ENCODE measurements around the gene FITM2. TPM values are rescaled to one million over a fixed set of nuclear protein-coding genes. Genes with fewer than 3 reads are reported as not detected.

The FITM2 gene
- total RNA-seq, 4 donors from 2014 or later, result 8.3 to 14.2 (median 12.6) TPM

DNA sequence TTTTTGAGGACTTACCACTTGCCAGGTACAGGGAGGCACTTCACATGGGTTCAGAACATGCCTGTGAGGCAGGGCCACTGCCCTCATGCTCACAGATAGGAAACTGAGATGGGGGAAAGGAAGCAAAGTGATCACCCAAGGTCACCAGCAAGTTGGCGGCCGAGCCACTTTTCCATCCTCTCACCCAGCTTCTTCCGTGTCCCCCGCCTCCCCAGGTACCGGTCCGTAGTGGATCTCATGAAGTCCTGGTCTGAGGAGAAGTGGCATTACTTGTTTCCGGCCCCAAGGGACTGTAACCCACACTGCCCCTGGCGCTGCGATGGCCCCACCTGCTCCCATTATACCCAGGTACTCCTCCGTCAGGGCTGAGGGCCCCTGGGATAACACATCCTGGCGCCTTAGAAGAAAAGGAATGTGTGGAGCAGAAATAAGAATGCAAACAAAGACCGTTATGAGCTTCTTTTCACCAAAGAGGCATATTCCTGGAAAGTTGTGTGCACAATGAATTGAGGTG is 32.2 kb upstream of the FITM2 start:
- TF ChIP-seq POLR2A (IDR thresholded peaks at IDR 0.05), result no peak
- TF ChIP-seq, protein P1, sequence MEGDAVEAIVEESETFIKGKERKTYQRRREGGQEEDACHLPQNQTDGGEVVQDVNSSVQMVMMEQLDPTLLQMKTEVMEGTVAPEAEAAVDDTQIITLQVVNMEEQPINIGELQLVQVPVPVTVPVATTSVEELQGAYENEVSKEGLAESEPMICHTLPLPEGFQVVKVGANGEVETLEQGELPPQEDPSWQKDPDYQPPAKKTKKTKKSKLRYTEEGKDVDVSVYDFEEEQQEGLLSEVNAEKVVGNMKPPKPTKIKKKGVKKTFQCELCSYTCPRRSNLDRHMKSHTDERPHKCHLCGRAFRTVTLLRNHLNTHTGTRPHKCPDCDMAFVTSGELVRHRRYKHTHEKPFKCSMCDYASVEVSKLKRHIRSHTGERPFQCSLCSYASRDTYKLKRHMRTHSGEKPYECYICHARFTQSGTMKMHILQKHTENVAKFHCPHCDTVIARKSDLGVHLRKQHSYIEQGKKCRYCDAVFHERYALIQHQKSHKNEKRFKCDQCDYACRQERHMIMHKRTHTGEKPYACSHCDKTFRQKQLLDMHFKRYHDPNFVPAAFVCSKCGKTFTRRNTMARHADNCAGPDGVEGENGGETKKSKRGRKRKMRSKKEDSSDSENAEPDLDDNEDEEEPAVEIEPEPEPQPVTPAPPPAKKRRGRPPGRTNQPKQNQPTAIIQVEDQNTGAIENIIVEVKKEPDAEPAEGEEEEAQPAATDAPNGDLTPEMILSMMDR (IDR thresholded peaks at IDR 0.05), result no peak
- Histone ChIP-seq H3K9me3 (no peaks in the 10 kb centered on the region), H3K36me3 (no peaks in the 10 kb centered on the region), H3K4me1 (no peaks in the 10 kb centered on the region), H3K27me3 (no peaks in the 10 kb centered on the region), H3K4me3 (replicated peaks in 1 of 3) (no peak overlapping the region), H3K27ac (no peak overlapping the region)
- intact Hi-C loops (cut with DNase I), result no loop called here
- 32 to 50% methylated on average over 12 of the region's 12 CpGs for WGBS, 2 donors
- peak; percentile 72 to 74 for DNase-seq

DNA sequence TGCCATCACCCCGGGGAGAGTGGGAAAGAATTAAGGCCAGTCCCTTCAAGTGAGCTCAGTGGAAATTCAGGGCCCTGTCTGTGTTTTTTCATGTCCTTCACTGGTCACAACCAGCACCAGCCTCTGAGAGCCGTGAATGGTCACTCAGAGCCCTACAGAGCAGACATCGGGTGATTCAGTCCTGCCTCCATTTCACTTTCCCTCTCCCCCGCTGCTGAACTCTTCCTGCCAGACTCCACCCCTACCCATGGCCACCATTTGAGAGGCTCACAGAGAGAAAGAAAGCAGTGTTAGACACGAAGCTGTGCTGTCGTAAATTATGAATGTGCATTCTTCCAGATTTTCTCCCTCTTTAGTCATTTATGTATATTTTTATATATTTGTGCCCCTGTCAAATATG is 31.2 kb upstream of the FITM2 start:
- Histone ChIP-seq H3K27ac (no peak overlapping the region), H3K27me3 (no peaks in the 10 kb centered on the region), H3K9me3 (no peaks in the 10 kb centered on the region), H3K36me3 (no peaks in the 10 kb centered on the region), H3K4me1 (no peaks in the 10 kb centered on the region), H3K4me3 (replicated peaks in 1 of 3) (no peak overlapping the region)
- WGBS, 2 donors, result 74 to 75% methylated on average over 6 of the region's 6 CpGs
- no peak for DNase-seq
- intact Hi-C loops (cut with DNase I), result no loop called here
- no peak for TF ChIP-seq POLR2A (IDR thresholded peaks at IDR 0.05)
- TF ChIP-seq, protein P1 (IDR thresholded peaks at IDR 0.05), result no peak

DNA sequence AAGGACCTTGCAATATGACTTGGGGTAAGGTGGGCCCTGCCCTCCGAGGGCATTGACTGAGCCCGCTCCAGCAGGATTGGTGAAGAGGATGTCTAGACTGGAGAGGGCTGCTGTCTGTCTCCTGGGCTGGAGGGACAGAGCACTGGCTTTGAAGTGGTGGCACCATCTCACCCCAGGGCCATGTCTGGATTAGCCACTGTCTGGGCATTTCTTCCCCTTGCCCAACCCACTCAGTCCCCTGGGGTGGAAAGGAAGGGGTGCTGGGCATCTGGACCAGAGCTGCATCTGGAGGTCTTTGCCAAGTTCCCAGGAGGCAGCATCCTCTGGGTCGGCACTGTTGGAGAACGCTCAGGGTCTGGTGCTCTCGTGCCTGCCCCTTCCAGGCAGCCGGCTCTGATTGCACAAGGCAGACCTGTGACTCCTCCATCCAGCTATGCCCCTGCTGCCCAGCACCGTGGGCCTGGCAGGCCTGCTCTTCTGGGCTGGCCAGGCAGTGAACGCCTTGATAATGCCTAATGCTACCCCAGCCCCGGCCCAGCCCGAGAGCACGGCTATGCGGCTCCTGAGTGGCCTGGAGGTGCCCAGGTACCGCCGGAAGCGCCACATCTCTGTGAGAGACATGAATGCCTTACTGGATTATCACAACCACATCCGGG is 25.9 kb upstream of the FITM2 start, which contains the start of gene R3HDML:
Gene R3HDML (plus strand): TSS at position 319 of the 656 bp plus-strand sequence. CDS start 115 bp downstream, at position 434.
- Histone ChIP-seq H3K4me3 (replicated peaks in 1 of 3) (no peak within 1 kb of the TSS), H3K27ac (no peak within 1 kb of the TSS), H3K9me3 (no peaks in the 10 kb centered on the region), H3K36me3 (no peaks in the 10 kb centered on the region), H3K27me3 (no peaks in the 10 kb centered on the region), H3K4me1 (peaks cover 0 to 5% of the 10 kb centered on the region in 2 donors)
- 88% methylated on average over 3 to 13 of the region's 16 CpGs for WGBS, 2 donors
- no peak for DNase-seq
- intact Hi-C loops (cut with DNase I), result no loop called here
- TF ChIP-seq, protein P1 (IDR thresholded peaks at IDR 0.05), result no peak
- no peak for TF ChIP-seq POLR2A (IDR thresholded peaks at IDR 0.05)

DNA sequence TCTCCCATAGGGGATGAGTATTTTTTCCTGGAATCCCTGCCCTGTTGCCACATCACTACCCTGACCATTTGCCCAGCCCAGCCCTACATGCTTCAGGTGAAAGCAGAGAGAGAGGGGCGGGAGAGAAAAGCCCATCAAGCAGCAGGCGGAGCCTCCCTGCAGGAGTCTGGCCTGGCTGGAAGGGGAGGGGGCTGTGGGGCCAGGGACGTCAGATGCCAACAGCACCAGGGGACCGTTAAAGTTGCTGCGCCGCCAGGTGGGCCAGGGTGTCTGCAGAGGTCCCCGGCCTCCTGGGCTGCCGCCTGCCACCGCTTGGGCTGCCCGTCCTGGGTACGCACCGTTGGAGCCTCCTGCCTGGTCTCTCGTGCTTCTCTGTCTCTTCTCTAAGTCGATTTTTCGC is 25.1 kb upstream of the FITM2 start:
- no peaks in the 10 kb centered on the region for H3K27me3 ChIP-seq
- H3K9me3 ChIP-seq, result no peaks in the 10 kb centered on the region
- peak in 1 of 2 donors; percentile 6 for DNase-seq
- whole genome bisulfite sequencing, 2 donors, result 22% methylated on average over 15 of the region's 15 CpGs
- no peaks in the 10 kb centered on the region for H3K36me3 ChIP-seq
- intact Hi-C loops (cut with DNase I), result no loop called here
- TF ChIP-seq, protein P1 (IDR thresholded peaks at IDR 0.05), result no peak
- TF ChIP-seq POLR2A (IDR thresholded peaks at IDR 0.05), result no peak
- no peak overlapping the region for H3K4me3 ChIP-seq (replicated peaks in 1 of 3)
- peaks cover 0 to 5% of the 10 kb centered on the region in 2 donors for H3K4me1 ChIP-seq
- no peak overlapping the region for H3K27ac ChIP-seq

DNA sequence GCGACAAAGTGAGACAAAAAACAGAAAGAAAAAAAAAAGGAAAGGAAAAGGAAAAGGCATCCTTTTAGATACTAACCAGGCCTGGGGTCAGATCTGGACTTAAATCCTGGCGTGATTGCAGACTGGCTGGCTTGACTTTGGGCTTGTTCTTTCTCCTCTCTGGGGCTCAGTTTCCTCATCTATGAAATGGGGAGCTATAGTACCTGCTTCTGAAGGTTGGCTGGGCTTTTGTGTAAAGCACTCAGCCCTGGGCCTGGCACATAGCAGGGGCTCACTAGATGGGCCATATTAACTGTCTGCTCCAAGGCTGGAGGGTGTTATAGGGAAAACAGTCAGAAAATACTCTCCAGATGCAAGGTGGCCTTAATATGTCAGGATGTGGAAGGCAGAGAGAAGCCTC is 24.7 kb upstream of the FITM2 start:
- intact Hi-C loops (cut with DNase I), result no loop called here
- Histone ChIP-seq H3K4me1 (peaks cover 0 to 5% of the 10 kb centered on the region in 2 donors), H3K9me3 (no peaks in the 10 kb centered on the region), H3K27ac (no peak overlapping the region), H3K4me3 (replicated peaks in 1 of 3) (no peak overlapping the region), H3K27me3 (no peaks in the 10 kb centered on the region), H3K36me3 (no peaks in the 10 kb centered on the region)
- 84 to 87% methylated on average over 2 of the region's 2 CpGs for WGBS, 2 donors
- no peak for TF ChIP-seq POLR2A (IDR thresholded peaks at IDR 0.05)
- TF ChIP-seq, protein P1 (IDR thresholded peaks at IDR 0.05), result no peak
- no peak for DNase-seq

All from thyroid gland (tissue), 4 donors.